Germinal center (tissue), 1 donor: Measurements from ENCODE around the gene SBK2.

Experiments
- DNase-seq: peaks from one replicate; pipeline ENCODE4 v3.0.0; 2012; ENCODE audit warnings: mixed read lengths, low spot score

The SBK2 gene

GRCh38 chr19:55486043-55486970, 50.6 kb downstream of the SBK2 start:
- no peak for DNase-seq

DNA sequence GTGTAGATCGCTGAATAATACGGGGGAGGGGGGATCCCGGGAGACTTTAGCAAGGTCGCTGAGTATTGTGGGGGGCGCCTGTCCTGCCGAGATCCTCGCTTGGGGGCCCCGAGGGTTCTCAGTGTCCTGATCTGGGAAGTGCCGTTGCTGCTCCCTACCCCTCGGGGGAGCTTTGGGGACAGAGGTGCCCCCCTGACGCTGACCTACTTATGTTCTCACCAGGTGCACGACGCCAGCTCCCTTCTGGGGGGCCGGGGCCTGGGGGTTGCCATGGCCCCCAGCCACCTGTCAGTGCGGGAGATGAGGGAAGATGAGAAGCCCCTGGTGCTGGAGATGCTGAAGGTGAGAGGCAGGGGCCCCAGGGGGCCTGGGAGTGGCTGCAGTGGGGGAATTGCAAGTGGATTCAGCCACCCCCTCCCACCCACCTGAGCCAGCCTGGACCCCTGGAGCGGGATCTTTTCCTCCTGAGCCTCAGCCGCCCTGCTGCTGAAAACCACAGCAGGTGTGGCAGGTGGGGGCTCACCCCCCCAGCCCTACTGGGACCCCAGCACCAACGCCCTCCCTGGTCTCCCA, 51.4 kb downstream of the SBK2 start:
- peak; percentile 38 for DNase-seq

DNA sequence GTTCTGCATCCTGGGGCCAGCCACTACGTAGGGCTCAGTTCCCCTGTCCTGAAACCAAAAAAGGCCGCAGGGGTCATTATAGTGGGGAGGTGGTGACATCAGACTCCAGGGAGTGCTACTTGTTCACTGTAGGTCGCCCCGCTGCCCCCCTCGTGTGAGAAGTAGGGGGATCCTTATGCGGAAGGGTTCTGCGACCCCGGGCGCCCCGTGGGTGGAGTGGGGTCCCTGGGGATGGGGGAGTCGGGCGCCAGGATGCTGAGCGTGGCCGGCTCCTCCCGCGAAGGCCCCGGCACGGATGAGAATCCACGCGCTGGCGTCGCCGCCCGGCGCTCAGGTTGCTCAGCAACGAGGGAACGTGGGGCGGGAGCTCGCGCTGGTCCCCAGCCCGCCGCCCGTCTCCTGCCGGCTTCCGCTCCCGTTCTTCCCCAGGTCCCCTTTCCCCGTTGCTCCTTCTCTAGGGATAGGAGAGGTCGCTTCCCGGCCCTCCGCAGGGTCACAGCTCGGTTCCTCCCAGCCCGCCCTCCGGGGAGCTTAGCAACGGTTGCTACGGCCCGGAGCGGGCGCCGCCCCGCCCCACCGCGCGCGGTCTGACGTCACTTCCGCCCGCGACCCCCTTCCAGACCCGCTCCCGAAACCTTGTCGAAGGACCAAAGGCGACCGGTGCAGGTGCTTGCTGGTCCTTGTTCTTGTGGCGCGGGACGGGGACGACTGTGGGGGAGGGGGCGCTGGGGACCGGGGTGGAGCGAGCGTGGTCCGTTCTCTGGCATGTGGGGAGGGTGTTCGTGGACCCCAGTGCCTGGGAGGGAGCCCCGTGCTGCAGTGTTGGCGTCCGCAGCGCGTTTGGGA, 52.1 kb downstream of the SBK2 start, which contains the start of gene NAT14:
Gene NAT14 (plus strand): TSS at position 596 of the 846 bp plus-strand sequence. CDS start 521 bp downstream, outside the sequence.
- DNase-seq, result peak; percentile 83

DNA sequence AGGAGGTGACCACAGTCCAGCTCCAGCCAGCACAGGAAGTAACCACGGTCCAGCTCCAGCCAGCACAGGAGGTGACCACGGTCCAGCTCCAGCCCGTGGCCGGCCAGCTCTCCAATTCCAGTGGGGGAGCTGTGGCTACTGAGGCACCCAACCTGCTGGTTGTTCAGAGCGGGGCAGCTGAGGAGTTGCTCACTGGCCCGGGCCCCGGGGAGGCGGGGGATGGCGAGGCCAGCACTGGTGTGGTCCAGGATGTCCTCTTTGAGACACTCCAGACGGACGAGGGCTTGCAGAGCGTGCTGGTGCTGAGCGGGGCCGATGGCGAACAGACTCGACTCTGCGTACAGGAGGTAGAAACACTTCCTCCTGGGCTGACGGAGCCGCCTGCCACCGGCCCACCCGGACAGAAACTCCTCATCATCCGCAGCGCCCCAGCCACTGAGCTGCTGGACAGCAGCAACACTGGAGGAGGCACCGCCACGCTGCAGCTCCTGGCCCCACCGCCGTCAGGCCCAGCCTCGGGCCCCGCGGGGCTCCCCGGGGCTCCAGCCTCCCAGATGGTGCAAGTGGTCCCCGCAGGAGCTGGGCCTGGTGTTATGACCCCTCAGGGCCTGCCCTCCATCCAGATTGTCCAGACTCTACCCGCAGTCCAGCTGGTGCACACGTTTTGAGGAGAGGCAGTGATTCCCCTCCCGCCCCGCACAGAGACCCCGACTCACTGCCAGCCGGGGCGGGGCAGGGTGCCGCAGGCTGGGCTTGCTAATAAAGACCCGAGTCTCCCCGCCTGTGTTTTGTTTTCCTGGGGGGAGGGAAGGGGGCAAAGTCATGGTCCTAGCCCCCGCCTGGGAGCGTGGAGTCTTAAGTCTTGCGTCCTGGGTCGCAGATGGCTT, 53.0 kb downstream of the SBK2 start:
- no peak for DNase-seq

DNA sequence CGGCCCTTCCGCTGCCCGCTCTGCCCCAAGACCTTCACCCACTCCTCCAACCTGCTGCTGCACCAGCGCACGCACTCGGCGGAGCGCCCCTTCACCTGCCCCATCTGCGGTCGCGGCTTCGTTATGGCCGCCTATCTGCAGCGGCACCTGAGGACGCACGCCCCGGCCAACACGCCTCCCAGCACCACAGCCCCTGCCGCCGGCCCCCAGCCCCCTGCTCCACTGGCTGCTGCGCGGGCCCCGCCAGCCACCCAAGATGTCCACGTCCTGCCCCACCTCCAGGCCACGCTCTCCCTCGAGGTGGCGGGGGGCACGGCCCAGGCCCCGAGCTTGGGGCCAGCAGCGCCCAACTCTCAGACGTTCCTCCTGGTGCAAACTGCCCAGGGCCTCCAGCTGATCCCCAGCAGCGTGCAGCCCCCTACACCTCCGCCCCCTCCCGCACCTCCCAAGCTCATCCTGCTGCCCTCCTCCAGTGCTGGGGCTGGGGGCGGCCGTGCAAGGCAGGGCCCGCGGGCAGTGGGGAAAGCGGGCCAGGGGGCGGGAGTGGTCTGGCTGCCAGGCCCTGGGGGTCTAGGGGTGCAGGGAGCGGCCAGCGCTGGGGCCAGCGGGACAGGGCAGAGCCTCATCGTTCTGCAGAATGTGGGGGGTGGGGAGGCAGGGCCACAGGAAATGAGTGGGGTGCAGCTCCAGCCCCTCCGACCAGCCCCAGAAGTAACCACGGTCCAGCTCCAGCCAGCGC, 53.8 kb downstream of the SBK2 start:
- no peak for DNase-seq

GRCh38 chr19:55482156-55482961, 54.6 kb downstream of the SBK2 start:
- no peak for DNase-seq

- DNase-seq, result no peak
Observed at GRCh38 chr19:55481794-55482155, 55.2 kb downstream of the SBK2 start.

DNA sequence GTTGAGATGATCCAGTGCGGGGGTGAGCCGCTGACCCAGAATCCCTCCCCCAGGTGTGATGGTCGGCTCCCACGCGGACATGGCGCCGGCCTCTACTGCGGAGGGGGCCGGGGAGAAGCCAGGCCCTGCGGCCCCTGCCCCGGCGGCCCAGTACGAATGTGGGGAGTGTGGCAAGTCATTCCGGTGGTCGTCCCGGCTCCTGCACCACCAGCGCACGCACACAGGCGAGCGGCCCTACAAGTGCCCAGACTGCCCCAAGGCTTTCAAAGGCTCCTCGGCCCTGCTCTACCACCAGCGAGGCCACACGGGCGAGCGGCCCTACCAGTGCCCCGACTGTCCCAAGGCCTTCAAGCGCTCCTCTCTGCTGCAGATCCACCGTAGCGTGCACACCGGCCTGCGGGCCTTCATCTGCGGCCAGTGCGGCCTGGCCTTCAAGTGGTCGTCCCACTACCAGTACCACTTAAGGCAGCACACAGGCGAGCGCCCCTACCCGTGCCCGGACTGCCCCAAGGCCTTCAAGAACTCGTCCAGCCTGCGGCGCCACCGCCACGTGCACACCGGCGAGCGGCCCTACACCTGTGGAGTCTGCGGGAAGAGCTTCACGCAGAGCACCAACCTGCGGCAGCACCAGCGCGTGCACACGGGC, 55.7 kb downstream of the SBK2 start:
- DNase-seq, result no peak

DNA sequence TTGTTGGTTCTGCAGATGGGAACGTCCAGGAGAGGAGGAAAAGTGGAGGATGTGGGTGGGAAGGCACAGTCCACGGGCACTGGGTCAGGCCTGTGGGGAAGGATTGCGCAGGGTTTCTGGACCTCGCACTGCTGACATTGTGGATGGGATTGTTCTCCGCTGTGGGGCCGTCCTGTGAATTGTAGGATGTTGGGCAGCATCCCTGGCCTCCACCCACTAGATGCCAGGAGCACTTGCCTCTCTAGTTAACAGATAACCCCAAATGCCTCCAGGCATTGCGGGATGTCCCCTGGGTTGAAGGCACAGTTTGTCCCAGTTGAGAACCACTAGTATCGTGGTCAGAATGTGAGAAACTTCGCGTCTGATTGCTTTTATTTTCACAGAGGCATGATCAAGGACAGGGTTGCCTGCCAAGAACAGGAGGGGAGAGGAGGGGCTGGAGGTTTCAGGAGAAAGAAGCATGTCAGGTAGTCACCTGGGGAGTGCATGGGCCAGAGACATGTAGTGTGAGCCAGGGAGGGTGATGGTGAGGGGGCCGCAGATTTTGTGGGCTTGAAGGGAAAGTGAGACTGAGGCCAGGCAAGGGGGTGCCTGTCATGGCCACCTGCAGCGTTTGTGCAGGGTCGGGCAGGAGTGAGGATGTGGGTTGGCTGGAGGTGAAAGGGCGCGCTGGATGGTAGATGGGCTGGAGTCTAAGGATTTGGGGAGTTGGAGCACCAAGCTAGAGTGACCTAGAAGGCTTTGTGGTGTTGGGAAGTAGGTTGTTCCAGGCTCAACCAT, 57.3 kb downstream of the SBK2 start:
- DNase-seq, result no peak

DNA sequence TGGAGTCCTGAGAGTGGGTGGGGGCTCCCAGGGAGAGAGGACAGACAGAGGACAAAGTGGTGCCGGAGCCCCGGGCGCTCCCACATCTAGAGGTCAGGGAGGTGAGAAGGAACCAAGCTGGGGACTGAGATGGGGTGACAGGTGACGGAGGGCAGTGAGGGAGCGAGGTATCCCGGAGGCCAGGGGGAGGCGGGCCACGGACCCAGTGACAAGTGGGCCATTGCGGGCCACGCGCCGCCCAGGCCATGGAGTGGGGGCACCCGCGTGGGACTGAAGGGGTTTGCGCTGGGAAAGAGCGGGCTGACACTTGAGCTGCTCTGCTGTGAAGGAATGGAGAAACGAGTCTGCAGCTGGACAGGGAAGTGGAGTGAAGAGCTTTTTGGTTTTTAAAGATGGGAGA, 57.9 kb downstream of the SBK2 start:
- DNase-seq, result no peak
